GM11168 (cell line): ENCODE measurements around the gene PCDH18.
"Not testable (repeated sequence)": the region's sequence is repeated elsewhere in the genome, so short reads cannot be mapped to it uniquely, and the experiment has no call there.

ENCODE experiments used
- in situ Hi-C: fragments of 300-500 bp; cut with MboI; formaldehyde crosslinking; loops from one replicate; pipeline ENCODE4 v1.12.0; 2022; ENCODE audit warnings: low sequenced_read_pairs; ENCODE audit not compliant: unreplicated experiment

The PCDH18 gene

GRCh38 chr4:137531168-137531985 is 917 bp downstream of the PCDH18 start:
- in situ Hi-C loops = no loop called here

DNA sequence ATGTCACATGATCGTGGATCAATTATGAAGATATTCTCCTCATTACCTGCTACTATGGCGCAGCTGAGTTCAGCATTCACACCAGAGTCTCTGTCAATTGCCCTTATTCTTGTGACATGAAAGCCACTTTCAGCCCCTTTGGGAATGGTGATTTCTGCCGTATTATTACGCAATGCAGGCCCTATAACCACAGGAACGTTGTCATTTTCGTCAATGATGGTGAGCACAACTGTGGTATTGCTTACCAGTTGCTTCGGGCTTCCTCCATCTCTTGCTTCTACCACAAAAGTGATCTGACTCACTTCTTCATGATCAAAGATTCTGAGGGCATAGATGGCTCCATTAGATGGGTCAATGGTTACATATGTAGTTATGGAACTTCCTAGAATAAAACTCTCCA is 2.1 kb downstream of the PCDH18 start:
- in situ Hi-C loops = no loop called here

GRCh38 chr4:137529432-137529831 is 2.9 kb downstream of the PCDH18 start:
- in situ Hi-C loops = no loop called here

- in situ Hi-C loops = no loop called here
Measured at GRCh38 chr4:137528673-137529072, 3.6 kb downstream of the PCDH18 start.

- in situ Hi-C loops = no loop called here
Measured at GRCh38 chr4:137526681-137527080, 5.6 kb downstream of the PCDH18 start.

GRCh38 chr4:137524725-137525369 is 7.4 kb downstream of the PCDH18 start:
- in situ Hi-C loops = no loop called here

DNA sequence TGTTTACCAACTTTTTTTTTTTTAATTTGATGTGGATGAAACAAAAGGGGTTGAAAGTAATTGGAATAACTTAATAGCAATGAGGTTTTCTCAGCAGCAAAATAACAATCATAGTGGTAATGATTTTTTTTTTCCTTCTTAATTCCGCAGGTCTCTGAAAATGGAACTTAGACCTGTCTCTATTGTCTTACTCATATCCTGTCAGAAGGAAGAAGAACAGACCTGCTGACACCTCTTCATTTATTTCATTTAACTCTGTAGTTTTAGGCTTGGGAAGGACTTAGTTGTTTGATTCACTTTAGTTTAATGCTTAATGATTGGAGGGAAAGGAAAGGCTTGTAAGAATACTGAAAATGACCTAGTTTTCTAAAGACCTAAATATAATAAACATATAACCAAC is 9.0 kb downstream of the PCDH18 start:
- in situ Hi-C loops = no loop called here

- in situ Hi-C loops = no loop called here
Measured at GRCh38 chr4:137521053-137521452, 11.2 kb downstream of the PCDH18 start.

GRCh38 chr4:137519406-137519805 is 12.9 kb downstream of the PCDH18 start:
- in situ Hi-C loops = no loop called here

DNA sequence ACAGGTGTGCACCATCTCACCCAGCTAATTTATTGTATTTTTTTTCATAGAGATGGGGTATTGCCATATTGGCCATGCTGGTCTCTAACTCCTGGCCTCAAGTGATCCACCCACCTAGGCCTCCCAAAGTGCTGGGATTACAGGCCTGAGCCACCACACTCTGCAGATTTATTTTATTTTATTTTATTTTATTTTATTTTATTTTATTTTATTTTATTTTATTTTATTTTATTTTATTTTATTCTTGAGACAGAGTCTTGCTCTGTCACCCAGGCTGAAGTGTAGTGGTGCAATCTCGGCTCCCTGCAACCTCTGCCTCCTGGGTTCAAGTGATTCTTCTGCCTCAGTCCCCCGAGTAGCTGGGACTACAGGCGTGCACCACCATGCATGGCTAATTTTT is 15.0 kb downstream of the PCDH18 start:
- in situ Hi-C loops = not testable (repeated sequence)

GRCh38 chr4:137514406-137515111 is 17.7 kb downstream of the PCDH18 start:
- in situ Hi-C loops = no loop called here

DNA sequence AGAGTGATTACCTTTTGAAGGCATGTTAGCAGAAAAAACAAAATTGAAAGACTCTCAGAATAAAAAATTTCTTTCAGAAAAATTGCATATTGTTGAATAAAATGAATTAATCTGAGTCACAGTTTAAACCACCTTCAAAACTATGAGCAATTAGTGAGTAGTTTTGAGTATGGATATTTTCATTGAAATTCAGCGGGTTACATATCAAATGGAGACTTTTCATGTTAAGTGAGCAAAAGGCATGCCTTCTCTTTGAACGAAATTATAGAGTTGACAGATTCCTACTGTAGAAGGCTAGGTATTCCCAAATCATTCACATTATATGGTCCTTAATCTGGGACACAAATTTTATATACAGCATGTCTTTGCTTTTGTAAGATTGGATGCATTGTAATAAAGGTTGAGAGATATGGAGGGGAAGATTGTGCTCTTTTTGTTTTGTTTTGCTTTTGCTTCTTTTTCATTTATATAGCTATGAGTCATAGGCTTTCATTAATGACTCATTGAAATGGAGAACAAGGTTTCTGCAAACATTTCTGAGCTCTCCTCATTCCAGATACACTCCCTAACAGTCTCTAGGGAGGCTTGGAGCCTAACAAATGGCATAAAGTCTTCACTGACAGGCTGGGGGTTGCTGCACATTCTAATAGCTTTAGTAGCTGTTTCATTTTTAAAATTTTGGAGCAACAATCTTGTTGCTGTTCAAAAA is 21.6 kb downstream of the PCDH18 start:
- in situ Hi-C loops = no loop called here

- in situ Hi-C loops = no loop called here
Measured at GRCh38 chr4:137509855-137510282, 22.4 kb downstream of the PCDH18 start.

GRCh38 chr4:137502339-137503129 is 29.8 kb downstream of the PCDH18 start:
- in situ Hi-C loops = no loop called here

DNA sequence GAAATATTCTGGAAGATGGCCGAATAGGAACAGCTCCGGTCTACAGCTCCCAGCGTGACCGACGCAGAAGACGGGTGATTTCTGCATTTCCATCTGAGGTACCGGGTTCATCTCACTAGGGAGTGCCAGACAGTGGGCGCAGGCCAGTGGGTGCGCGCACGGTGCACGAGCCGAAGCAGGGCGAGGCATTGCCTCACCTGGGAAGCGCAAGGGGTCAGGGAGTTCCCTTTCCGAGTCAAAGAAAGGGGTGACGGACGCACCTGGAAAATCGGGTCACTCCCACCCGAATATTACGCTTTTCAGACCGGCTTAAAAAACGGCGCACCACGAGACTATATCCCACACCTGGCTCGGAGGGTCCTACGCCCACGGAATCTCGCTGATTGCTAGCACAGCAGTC is 36.0 kb downstream of the PCDH18 start:
- in situ Hi-C loops = not testable (repeated sequence)

DNA sequence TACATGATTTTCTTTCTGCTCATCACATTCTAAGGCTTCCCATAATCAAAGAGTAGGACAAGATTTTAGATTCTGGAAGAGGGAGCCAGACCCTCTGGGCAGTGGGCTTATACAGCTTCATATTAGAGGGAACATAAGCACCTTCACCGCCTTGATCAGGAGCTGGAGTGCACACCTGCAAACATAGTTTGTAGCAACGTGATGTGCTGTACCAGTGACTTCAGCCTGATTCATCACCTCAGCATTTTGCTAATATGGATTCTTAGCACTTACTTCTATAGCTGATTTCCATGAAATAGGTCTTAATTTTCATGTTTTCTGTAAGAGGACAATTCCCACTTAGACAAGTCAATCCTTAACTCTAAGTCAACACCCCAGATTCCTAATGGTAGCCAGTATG is 36.7 kb downstream of the PCDH18 start:
- in situ Hi-C loops = no loop called here

DNA sequence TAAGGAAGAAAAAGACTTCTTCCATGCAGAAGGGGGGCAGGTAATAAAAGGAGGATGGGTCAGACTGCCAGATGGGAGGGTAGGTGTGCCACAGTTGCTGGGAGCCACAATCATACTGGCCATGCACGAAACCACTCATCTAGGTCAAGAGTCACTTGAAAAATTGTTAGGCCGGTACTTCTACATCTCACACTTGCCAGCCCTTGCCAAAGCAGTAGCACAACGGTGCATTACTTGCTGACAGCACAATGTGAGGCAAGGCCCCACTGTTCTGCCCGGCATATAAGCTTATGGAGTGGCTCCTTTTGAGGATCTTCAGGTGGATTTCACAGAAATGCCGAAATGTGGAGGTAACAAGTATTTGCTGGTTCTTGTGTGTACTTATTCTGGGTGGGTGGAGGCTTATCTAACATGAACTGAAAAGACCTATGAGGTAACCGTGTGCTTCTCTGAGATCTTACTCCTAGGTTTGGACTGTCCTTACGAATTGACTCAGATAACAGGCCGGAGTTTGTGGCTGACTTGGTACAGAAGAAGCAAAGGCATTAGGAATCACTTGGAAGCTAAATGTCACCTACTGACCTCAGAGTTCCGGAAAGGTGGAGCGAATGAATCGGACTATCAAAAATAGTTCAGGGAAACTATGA is 48.9 kb downstream of the PCDH18 start:
- in situ Hi-C loops = not testable (repeated sequence)

- in situ Hi-C loops = not testable (repeated sequence)
Measured at GRCh38 chr4:137479657-137480056, 52.6 kb downstream of the PCDH18 start.

DNA sequence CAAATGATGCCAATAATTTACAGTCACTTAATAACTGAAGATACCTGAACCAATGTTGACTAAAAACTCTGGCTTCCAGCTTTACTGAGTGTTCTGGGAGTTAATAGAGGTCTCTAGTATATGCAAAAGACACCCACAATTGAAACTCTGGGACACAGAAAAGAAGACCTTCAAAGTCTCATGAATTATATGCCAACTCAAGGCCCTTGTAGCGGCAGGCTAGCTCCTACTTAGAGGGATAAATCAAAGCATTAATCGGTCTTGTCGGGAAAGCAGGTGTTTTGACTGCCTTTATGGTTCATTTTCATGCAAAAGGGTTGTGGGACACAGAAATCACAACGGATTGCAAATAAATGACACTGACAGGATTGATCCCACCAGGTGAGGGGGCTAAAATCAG is 55.9 kb downstream of the PCDH18 start:
- in situ Hi-C loops = no loop called here
